AG10803 (cell line): ENCODE data around the gene PRAC2.

ENCODE experiments used
- DNase-seq: peaks from one replicate; pipeline ENCODE4 v3.0.0; 2010; ENCODE audit warnings: low read depth
- H3K4me3 ChIP-seq: 2 replicates; pipeline ENCODE4 v1.5.1; 2011; ENCODE audit warnings: mild to moderate bottlenecking, low read length, control low read depth
- CTCF ChIP-seq: conservative IDR thresholded peaks from 2 replicates; pipeline ENCODE4 v1.5.1; 2011; ENCODE audit warnings: mild to moderate bottlenecking, low read length, control low read depth, inconsistent platforms

Gene PRAC2

GRCh38 chr17:48717367-48718226, 5.4 kb upstream of the PRAC2 start:
- H3K4me3 ChIP-seq: no peak overlapping the region
- DNase-seq: no peak
- TF ChIP-seq CTCF: no peak

GRCh38 chr17:48718227-48718760, 4.7 kb upstream of the PRAC2 start:
- H3K4me3 ChIP-seq: no peak overlapping the region
- no peak for TF ChIP-seq CTCF
- DNase-seq: no peak

GRCh38 chr17:48718761-48719641, 4.0 kb upstream of the PRAC2 start:
- H3K4me3 ChIP-seq: no peak overlapping the region
- TF ChIP-seq CTCF: no peak
- peak; percentile 16 for DNase-seq

- TF ChIP-seq CTCF: no peak
- no peak overlapping the region for H3K4me3 ChIP-seq
- no peak for DNase-seq
Measured at GRCh38 chr17:48719642-48720265, 3.2 kb upstream of the PRAC2 start.

- TF ChIP-seq CTCF: no peak
- no peak overlapping the region for H3K4me3 ChIP-seq
- DNase-seq: no peak
Measured at GRCh38 chr17:48720266-48721008, 2.5 kb upstream of the PRAC2 start.

- no peak for TF ChIP-seq CTCF
- no peak for DNase-seq
- H3K4me3 ChIP-seq: no peak overlapping the region
Measured at GRCh38 chr17:48721009-48721402, 2.0 kb upstream of the PRAC2 start.
